ENCODE data around the gene CCDC89.
"Not testable (repeated sequence)": the region's sequence is repeated elsewhere in the genome, so short reads cannot be mapped to it uniquely, and the experiment has no call there.

The CCDC89 gene

GRCh38 chr11:85672105-85672902 lies 13.7 kb downstream of the CCDC89 start:
- no peak for TF ChIP-seq CTCF (IDR thresholded peaks at IDR 0.05; ENCODE audit: low read depth, low read length)
- Histone ChIP-seq H3K9me3 (ENCODE audit: severe bottlenecking) (peaks cover 7% of the 10 kb centered on the region), H3K27me3 (ENCODE audit: insufficient read depth, low read depth, severe bottlenecking) (no peaks in the 10 kb centered on the region), H3K4me3 (ENCODE audit: low read depth, low read length) (no peak overlapping the region), H3K36me3 (no peaks in the 10 kb centered on the region), H3K27ac (no peak overlapping the region)
- no peak for DNase-seq

GRCh38 chr11:85670949-85671663 lies 14.9 kb downstream of the CCDC89 start:
- H3K27me3 ChIP-seq (ENCODE audit: insufficient read depth, low read depth, severe bottlenecking); H3K27ac ChIP-seq; H3K4me3 ChIP-seq (ENCODE audit: low read depth, low read length); H3K36me3 ChIP-seq; H3K9me3 ChIP-seq (ENCODE audit: severe bottlenecking); DNase-seq: not testable (repeated sequence)

GRCh38 chr11:85668157-85668556 lies 17.8 kb downstream of the CCDC89 start:
- H3K4me3 ChIP-seq (ENCODE audit: low read depth, low read length), result no peak overlapping the region
- H3K27ac ChIP-seq, result no peak overlapping the region
- peaks cover 16% of the 10 kb centered on the region for H3K36me3 ChIP-seq
- H3K27me3 ChIP-seq (ENCODE audit: insufficient read depth, low read depth, severe bottlenecking), result no peaks in the 10 kb centered on the region
- TF ChIP-seq CTCF (IDR thresholded peaks at IDR 0.05; ENCODE audit: low read depth, low read length), result no peak
- H3K9me3 ChIP-seq (ENCODE audit: severe bottlenecking), result peaks cover 2% of the 10 kb centered on the region
- no peak for DNase-seq

GRCh38 chr11:85666687-85667086 lies 19.3 kb downstream of the CCDC89 start:
- no peak for DNase-seq
- TF ChIP-seq CTCF (IDR thresholded peaks at IDR 0.05; ENCODE audit: low read depth, low read length), result no peak
- no peak overlapping the region for H3K4me3 ChIP-seq (ENCODE audit: low read depth, low read length)
- H3K9me3 ChIP-seq (ENCODE audit: severe bottlenecking), result peaks cover 2% of the 10 kb centered on the region
- H3K36me3 ChIP-seq, result peaks cover 29% of the 10 kb centered on the region
- H3K27ac ChIP-seq, result no peak overlapping the region
- H3K27me3 ChIP-seq (ENCODE audit: insufficient read depth, low read depth, severe bottlenecking), result no peaks in the 10 kb centered on the region

DNA sequence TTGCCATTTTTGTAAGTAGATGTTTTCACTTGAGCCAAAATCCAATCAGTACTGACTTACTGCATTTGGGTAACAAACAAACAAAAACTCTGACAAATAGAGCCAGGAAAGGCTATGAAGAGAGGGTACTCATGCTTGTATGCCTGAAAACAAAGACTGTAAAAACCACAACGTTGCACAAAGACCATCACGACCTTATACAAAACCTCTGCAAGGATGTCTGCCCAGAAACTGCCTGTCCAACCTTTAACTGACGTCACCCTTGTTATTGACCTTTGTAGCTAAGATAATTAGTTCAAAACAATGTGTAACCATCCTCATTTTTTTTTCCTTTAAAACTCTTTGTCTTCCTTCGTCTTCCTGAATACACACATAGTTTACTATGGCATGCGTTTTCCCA lies 20.3 kb downstream of the CCDC89 start:
- Histone ChIP-seq H3K27me3 (ENCODE audit: insufficient read depth, low read depth, severe bottlenecking) (no peaks in the 10 kb centered on the region), H3K9me3 (ENCODE audit: severe bottlenecking) (no peaks in the 10 kb centered on the region), H3K4me3 (ENCODE audit: low read depth, low read length) (no peak overlapping the region; the same call in 1 of the 2 replicates), H3K36me3 (peaks cover 38% of the 10 kb centered on the region), H3K27ac (no peak overlapping the region)
- DNase-seq, result no peak
- no peak for TF ChIP-seq CTCF (IDR thresholded peaks at IDR 0.05; ENCODE audit: low read depth, low read length)

- H3K27ac ChIP-seq, result peak within 1 kb of the TSS; percentile 97
- peaks cover 47% of the 10 kb centered on the region for H3K36me3 ChIP-seq
- no peaks in the 10 kb centered on the region for H3K9me3 ChIP-seq (ENCODE audit: severe bottlenecking)
- DNase-seq, result peak; percentile 97
- H3K27me3 ChIP-seq (ENCODE audit: insufficient read depth, low read depth, severe bottlenecking), result no peaks in the 10 kb centered on the region
- TF ChIP-seq CTCF (IDR thresholded peaks at IDR 0.05; ENCODE audit: low read depth, low read length), result no peak
- peak within 1 kb of the TSS; percentile 99 for H3K4me3 ChIP-seq (ENCODE audit: low read depth, low read length)
Measured at GRCh38 chr11:85664615-85665481, 21.1 kb downstream of the CCDC89 start, which contains the start of gene CREBZF. CREBZF (minus strand) TSS chr11:85665129; CDS start chr11:85664875, 254 bp downstream.
